ENCODE measurements around the gene DUSP16. TPM values are rescaled to one million over a fixed set of nuclear protein-coding genes. Genes with fewer than 3 reads are reported as not detected.
A peak's percentile ranks its signal among the peaks of the same experiment; 100 is the strongest.

Gene DUSP16
- total RNA-seq, 1 donor from 2014 or later, result 5.7 TPM

- no peak for DNase-seq (ENCODE audit: low read depth)
These were observed 117.3 kb downstream of the DUSP16 start for GRCh38 chr12:12445165-12445881.

GRCh38 chr12:12443431-12443878 lies 119.2 kb downstream of the DUSP16 start:
- DNase-seq (ENCODE audit: low read depth), result peak; percentile 8

GRCh38 chr12:12442548-12443071 lies 120.1 kb downstream of the DUSP16 start:
- peak; percentile 6 for DNase-seq (ENCODE audit: low read depth)

GRCh38 chr12:12441843-12442461 lies 120.7 kb downstream of the DUSP16 start:
- DNase-seq (ENCODE audit: low read depth), result peak; percentile 28

GRCh38 chr12:12441429-12441807 lies 121.2 kb downstream of the DUSP16 start:
- DNase-seq (ENCODE audit: low read depth), result peak; percentile 33

- DNase-seq (ENCODE audit: low read depth), result no peak
These were observed 121.8 kb downstream of the DUSP16 start for GRCh38 chr12:12440784-12441428.

GRCh38 chr12:12439636-12440035 lies 123.0 kb downstream of the DUSP16 start:
- DNase-seq (ENCODE audit: low read depth), result no peak

- DNase-seq (ENCODE audit: low read depth), result no peak
These were observed 125.8 kb downstream of the DUSP16 start for GRCh38 chr12:12436831-12437345.

- no peak for DNase-seq (ENCODE audit: low read depth)
These were observed 129.4 kb downstream of the DUSP16 start for GRCh38 chr12:12433203-12433731.

- DNase-seq (ENCODE audit: low read depth), result peak; percentile 6
These were observed 130.3 kb downstream of the DUSP16 start for GRCh38 chr12:12432364-12432763.

- DNase-seq (ENCODE audit: low read depth), result no peak
These were observed 133.6 kb downstream of the DUSP16 start for GRCh38 chr12:12428961-12429657.

GRCh38 chr12:12428047-12428446 lies 134.6 kb downstream of the DUSP16 start:
- no peak for DNase-seq (ENCODE audit: low read depth)

GRCh38 chr12:12427568-12427967 lies 135.1 kb downstream of the DUSP16 start:
- DNase-seq (ENCODE audit: low read depth), result no peak

GRCh38 chr12:12425616-12426015 lies 137.0 kb downstream of the DUSP16 start:
- DNase-seq (ENCODE audit: low read depth), result no peak

- DNase-seq (ENCODE audit: low read depth), result no peak
These were observed 137.7 kb downstream of the DUSP16 start for GRCh38 chr12:12425001-12425400.

Other genes with a start within 250 kb of the DUSP16 start
- 0.10 and 0.21 TPM in 2 replicates for gene MANSC1, start 212.6 kb downstream of the DUSP16 start, total RNA-seq
- gene BORCS5, start 205.8 kb downstream of the DUSP16 start, total RNA-seq, result 15.7 and 15.8 TPM in 2 replicates
- gene CREBL2, start 49.0 kb upstream of the DUSP16 start, total RNA-seq, result 15.5 and 18.6 TPM in 2 replicates
- gene GPR19, start 133.3 kb upstream of the DUSP16 start, total RNA-seq, result not detected in 2 replicates
- gene CDKN1B, start 154.5 kb upstream of the DUSP16 start, total RNA-seq, result 40.4 and 41.4 TPM in 2 replicates
- gene APOLD1, start 222.8 kb upstream of the DUSP16 start, total RNA-seq, result 5.1 and 6.4 TPM in 2 replicates

Measured in myocyte (in vitro differentiated cells).